ENCODE data around the gene ISCU.

DNA sequence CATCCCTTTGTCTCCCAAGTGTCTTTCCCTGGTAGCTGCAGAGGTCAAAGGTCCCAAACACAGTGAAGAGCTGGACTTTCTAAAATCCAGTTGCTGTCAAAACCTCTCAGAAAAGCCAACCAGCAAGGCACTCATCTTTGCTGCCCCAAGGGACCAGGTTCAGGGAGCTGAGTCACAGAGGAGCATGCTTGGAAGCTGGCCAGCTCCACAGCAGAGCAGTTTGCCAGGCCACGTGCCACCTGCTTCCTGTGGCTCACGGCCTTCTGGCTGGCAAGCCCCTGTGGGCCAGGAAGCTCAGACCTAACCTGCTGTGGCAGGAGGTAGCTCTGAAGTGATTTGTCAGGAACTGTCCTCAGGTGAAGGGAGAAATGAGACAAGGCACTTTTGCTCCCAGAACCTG, 3.6 kb downstream of the ISCU start:
- TF ChIP-seq CTCF (IDR thresholded peaks at IDR 0.05) (no peak), FOXJ3 (CRISPR knock-in tag; IDR thresholded peaks at IDR 0.05) (no peak), ZBTB33 (IDR thresholded peaks at IDR 0.05; ENCODE audit: borderline replicate concordance, low read depth) (no peak), USF2 (IDR thresholded peaks at IDR 0.05; ENCODE audit: borderline replicate concordance, low read depth, low read length) (0 out of 2 replicates have a peak, but pooled peaks have one; percentile 25), RAD21 (IDR thresholded peaks at IDR 0.05; ENCODE audit: low read length) (0 out of 2 replicates have a peak, but pooled peaks have one; percentile 12), NRF1 (IDR thresholded peaks at IDR 0.05; ENCODE audit: low read depth, low read length) (no peak), EZH2phosphoT487 (IDR thresholded peaks at IDR 0.05; ENCODE audit: borderline replicate concordance, low read depth) (no peak), NFIC (IDR thresholded peaks at IDR 0.05; ENCODE audit: borderline replicate concordance) (peak; percentile 97), CHD2 (IDR thresholded peaks at IDR 0.05; ENCODE audit: low read length, partially characterized antibody) (peak; percentile 9), POLR2AphosphoS5 (IDR thresholded peaks at IDR 0.05; ENCODE audit: low read depth, low read length) (no peak)
- TF ChIP-seq, protein P1, sequence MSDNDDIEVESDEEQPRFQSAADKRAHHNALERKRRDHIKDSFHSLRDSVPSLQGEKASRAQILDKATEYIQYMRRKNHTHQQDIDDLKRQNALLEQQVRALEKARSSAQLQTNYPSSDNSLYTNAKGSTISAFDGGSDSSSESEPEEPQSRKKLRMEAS (IDR thresholded peaks at IDR 0.05; ENCODE audit: low read depth), result peak; percentile 97

Measured in SK-N-SH (cell line).